HG02798 (cell line): ENCODE results near the gene RHEX.

ENCODE experiments used
- ATAC-seq: cut with Tn5 transposase; IDR thresholded peaks from one replicate; pipeline ENCODE4 v1.9.1; 2021; ENCODE audit warnings: mild to moderate bottlenecking; ENCODE audit not compliant: unreplicated experiment, poor library complexity

The RHEX gene

DNA sequence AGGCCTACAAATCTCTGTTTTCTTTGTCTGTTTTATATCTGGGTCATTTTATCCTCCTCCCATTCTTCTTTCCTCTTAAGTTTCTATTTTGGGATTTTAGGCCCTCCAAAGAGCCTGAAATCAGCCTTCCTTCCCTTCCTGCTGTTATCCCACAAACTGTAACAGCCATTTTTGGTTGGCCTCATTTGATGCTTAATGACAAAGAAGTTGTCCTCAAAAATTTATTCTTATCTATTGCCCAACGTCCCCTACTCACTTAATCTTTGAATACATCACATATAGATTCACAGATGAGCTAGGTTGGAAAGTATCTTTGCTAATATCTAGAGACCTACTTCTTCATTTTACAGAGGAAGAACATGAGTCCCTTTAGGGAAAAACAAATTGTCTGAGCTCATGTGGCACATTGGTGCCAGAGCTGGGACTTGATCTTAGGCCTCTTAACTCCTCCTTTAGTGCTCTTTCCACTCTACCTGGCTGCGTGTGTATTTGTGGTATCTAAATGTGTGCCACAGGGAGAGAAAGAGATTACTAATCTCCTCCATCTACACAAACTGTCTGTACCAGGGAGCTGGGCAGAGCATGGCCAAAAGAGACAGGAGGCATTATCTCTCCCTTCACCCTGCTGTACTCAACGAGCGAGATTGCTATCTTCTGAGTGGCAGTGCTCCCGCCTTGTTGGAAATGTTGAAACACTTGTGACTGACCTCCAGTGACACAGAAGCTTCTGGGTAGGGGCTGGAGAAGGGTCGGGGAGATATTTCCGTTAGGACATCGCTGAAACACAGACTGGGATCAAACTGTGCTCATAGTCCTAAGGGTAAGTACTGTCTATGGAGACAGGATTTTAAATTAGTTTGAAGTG, 30.1 kb downstream of the RHEX start:
- no peak for ATAC-seq

DNA sequence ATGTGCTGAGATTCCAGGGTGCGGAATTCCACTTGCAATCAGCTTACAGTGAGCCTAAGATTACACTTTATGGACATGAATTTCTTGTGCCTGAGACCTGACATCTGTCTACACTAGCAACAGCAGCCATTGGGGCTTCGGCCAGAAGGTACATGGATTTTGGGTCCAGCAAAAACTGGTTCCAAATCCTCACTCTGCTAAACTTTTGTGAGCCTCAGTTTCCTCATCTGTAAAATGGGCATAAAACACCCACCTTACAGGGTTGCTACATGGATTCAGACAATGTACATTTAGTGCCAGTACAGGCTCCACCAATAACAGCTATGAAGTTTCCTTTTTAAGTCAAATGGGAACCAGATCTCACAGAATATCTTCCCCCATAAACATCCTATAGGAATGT, 30.8 kb downstream of the RHEX start:
- no peak for ATAC-seq

DNA sequence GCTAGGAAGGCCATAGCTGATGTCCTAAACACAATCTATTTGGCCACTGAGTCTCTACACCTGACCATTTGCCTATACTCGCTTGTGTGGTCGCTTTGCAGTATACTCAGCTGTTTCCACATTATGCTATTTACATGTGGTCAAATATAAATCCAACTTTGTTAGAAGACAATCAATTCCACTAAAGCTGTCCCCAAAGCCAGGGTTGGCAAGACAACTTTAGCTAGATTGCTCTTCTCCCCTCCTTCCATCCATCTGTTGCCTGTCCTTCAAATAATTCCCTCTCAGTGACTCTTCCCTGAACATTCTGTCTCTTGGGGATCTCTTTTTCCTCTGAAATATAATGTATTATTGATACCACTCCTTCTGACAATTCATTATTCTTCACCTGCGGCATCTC, 34.1 kb downstream of the RHEX start:
- ATAC-seq, result no peak

DNA sequence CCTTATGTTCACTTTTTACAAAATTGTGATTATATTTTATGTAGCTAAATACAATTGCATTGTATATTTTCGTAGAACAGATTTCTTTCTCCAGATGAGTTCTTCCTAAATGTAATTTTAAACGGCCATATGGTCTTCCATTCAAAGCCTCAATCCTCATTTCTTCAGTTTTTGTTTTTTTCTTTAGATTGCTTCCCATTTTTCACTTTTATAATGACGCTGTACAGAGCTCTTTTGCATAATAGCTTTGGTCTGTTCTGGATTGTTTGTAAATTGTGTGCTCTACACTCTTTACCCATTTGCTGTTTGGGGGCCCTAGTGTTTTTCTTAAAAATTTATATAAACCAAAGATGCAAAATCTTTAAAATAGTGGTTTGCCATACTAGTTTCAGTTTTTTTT, 36.4 kb downstream of the RHEX start:
- no peak for ATAC-seq

DNA sequence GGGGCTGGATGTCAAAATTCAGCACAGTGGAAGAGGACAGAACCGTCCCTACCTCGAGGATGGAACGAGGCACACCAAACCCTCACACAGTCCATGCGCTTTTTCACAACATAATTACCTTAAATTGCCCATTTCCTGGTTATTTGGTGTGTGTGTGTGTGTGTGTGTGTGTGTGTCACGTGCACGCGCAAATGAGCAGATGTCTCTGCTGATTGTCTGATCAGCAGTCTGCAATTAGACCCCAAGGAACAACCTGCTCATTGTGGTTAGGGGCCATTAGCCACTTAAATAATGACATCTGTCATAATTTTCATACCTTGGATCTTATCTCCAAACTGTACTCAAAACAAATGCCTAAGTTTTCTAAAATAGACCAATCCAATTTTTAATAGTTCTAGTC, 41.1 kb downstream of the RHEX start:
- ATAC-seq, result no peak

DNA sequence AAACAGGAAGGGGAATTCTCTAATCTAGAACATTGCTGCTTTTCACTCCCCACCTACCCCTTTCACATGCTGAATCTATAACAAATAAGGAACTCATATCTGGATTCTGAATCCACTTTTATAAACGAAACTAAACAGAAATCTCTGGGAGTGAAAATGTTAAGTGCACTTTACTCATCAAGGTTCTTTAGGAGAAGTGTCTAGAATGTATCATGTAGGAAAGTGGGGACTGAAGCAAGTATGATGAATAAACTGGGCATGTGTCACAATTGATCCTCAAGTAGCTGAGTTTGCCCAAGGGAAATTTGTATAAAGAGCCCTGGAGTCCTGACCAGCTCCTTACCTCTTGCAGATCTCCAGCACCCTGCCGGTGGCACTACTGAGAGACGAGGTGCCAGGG, 44.4 kb downstream of the RHEX start:
- no peak for ATAC-seq

DNA sequence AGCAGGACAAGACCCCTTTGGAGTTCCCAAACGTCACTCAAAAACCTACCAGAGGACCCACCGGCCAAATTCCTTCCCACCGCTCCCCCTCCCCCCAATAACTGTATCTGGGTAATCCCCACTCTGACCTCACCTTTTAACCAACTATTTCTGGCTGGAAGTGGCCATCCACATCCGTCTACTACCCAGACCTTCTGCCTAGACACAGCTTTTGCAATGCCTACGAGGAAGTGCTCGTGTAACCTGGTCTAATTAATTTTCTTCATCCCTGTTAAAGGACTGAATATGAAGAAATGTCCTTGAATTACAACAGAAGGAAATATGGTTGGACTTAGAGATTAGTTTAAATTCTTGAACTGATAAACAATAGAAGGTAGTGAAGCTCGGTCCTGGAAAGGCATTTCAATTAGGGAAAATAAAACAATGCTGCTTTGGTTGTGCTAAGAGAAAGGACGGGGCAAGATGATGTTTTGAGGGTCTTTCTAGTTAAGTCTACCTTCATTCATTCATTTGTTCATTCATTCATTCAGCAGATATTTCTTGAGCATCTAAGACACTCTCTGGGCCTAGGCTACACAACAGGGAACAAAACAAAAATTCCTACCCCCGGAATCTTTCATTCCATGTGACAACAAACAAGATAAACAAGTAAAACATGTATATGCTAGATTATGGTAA, 45.4 kb downstream of the RHEX start:
- ATAC-seq, result no peak

DNA sequence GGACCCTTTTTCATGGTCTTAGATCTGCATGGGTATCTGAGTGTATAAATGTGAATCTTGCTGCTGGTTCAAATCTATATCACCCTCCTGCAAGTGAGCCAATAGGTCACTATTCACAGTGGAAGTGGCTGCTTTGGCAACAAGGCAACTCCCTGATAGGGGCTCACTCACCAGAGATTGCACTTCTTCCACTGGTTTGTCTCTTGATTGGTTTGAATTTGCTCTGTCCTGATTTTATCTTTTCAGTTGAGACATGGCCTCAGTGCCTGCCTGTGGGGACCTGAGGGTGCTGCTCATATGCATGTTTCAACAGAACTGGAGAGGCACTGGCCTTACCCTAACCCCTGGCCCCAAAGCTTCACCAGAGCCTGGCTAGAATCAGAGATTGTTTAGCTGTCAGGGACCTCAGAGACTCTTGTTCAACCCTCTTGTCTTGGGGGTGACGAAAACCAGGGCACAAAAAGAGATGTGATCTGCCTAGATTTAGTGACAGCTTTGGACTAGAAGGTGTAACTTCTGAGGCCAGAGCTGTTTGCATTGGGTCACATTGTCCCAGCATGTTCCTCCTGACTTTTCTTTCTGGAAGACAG, 47.3 kb downstream of the RHEX start:
- ATAC-seq, result no peak

DNA sequence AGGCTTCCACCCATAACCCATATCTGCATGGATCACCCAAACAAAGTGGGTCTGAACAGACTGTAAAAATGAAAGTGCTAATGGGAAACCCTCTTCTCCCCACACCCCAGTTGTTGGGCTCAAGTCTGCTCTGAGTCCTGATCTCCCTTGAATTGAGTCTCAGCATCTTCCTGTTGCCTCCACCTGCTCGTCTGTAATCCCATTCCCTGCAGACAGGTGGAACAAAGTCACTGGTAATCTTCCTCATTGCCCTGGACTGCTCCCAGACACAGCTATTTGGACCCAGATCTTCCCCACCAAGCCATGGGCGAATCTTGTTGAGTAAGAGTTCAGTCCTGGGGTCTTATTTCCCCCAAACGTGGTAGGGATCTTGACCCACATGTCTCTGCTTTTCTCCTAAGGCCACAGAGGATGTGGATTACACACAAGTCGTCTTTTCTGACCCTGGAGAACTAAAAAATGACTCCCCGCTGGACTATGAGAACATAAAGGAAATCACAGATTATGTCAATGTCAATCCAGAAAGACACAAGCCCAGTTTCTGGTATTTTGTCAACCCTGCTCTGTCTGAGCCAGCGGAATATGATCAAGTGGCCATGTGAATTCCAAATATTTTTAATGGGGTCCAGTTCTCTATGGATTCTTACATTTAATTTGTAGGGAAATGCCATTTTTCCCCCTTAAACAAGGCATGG, 48.5 kb downstream of the RHEX start:
- ATAC-seq, result no peak

DNA sequence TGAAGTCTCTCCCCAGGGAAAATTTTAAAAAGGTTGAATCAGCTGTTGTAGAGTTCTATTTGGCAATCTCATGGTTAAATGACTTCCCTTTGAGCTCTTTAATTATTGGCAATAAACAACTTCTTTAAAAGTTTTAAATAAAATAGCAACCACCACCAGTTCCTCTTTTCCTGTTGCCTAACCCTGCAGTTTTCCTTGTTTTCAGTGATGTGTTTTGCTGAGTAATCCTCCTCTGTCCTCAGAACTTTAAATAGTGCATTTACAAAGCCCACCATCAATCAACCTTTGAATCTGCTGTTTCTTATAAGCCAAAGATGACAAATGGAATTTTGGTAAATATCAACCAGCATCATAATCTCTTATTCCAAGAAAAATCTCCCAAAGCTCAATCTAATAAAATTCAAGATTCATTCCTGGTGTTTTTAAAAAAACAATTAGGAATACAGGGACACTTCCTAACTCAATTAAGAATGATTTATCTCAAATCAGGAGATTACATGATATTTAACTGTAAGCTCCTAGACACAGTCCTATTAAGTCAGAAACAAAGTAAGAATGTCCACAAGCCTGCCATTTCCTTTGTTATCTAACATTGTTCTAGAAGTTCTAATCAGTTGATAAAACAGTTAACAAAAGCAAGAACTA, 49.4 kb downstream of the RHEX start:
- ATAC-seq, result no peak

DNA sequence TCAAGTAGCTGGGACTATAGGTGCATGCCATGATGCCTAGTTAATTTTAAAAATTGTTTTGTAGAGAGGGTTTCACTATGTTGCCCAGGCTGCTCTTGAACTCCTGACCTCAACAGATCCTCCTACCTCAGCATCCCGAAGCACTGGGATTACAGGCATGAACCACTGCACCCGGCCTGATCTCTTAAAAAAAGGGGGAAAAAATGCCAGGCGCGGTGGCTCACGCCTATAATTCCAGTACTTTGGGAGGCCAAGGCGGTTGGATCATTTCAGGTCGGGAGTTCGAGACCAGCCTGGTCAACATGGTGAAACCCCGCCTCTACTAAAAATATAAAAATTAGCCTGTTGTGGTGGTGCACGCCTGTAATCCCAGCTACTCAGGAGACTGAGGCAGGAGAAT, 51.0 kb downstream of the RHEX start:
- ATAC-seq, result no peak

DNA sequence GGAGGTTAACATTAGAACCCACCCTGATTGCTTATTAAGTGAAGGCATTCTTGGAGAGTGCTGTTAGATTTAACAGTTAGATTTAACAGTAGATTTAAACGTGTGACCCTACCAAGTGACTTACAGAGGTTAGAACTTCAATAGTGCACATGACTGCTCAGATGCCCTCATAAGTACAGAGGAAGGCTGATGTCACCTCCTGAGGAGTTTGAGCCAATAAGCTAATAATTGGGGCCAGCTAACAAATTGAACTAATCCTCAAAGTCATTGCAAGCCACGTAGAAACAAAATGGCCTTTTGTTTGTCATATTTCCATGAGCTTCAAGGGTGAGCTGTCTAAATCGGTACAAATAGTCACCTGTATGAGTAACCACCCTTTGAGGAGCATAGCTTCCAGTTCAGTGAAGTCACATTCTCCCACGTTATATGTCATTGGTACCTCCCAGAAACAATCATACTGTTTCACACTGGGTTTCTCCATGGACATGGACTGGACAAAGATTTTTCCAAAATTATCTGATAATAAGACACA, 52.6 kb downstream of the RHEX start:
- ATAC-seq, result no peak

DNA sequence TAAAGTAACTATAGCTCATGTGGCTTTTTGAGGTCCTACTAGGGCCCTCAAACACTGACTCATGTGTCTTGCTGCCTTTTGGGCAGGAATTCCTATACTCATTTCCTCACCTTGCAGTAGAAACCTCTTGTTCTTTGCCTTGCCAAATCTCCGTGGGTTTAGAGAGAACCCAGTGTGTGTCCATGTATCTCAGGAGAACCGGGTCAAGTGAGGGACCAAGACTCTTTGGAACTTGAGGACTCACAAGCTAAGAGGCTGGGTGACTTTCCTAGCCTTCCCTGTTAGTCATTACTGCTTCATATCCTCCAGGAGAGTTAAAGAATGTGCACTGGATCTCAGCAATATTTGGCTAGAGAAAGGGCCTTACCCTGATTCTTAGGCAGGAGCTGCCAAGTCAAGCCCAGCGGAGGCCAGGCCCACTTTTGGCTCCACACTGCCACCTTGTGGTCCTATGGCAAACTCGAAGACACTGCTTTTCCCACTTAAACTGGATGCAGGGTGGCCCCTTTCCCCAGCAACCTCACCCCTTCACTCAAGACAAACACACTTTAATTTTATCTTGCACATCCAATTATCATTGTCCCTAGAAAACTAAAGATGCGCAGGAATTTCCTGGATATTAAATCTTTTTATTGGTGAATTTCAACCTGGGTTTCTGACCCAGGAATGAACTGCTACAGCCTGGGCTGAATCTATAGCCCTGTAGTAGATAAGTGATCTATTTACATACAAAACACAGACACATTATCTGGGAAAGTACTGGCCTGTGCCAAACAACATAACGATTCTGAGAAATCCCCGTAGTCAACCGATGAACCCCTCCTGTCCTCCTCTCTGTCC, 53.6 kb downstream of the RHEX start:
- peak; percentile 80 for ATAC-seq

DNA sequence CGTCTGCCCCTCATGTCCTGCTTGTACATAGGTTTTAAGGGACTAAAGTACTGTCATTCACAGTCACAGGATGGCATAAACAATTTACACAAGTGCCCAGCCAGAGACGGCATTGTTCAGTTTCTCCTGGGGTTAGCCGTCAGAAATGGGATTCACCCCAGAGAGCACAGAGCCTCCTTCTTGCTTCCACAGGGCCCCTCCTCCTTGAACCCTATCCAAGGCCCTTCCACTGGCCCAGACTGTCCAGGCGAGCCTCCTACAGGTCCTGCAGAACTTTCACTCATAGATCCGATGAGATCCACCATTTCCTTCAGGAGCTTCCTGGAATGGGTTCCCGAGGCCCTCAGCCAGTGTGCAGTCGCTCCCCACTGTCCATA, 54.2 kb downstream of the RHEX start:
- ATAC-seq, result no peak

DNA sequence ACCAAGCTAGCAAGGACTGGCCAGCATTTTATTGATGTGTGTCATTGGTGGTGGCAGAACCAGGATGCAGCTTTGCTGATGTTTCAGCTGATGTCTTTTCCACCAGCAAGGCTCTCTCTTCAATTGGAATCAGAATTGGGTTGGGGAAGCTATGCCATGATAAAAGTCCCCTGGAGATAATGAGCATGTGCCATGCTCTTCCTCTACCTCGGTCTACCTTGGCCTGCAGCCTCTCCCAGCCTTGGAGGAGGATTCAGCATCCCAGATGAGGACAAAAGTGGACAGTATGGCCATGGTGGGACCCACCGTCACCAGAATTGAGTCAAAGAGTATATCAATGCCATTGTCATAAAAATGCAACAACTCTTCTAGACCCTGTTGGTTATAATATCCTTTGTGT, 55.7 kb downstream of the RHEX start:
- no peak for ATAC-seq

DNA sequence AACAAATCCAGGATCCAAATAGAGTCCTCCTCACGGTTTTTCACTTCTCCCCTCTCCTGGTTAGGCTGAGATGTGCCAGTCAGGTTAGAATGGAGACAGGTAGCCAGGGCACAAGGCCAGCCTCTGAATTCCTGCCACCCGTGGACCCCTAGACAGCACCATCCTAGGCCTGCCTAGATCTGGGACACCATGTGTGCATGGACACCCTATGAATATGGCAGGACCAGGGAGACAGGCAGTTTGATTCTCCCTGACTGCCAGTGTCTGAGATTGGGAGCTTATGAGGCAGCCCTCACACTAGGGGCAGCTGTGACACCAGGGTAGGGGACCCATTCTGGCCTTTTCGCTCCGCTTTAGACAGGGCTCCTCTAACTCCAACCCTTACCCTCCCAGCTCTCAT, 56.7 kb downstream of the RHEX start:
- ATAC-seq, result no peak

DNA sequence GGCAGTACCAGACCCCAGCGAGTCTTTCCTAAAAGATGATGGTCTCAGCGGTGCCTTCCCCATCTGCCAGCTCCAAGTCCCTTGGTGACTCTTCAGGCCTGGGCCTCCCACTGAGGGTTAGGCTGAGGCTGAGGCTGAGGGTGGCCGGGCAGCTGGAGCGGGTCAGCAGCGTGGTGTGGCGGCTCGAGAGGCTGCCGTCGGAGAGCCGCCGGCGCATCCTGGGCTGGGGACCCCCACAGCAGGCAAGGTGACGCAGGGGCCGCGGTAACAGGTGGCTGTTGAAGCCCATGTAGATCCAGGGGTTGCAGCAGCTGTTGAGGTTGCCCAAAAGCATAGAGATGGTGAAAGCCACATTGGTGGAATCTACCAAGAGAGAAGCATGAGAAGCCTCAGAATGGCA, 57.2 kb downstream of the RHEX start:
- ATAC-seq, result no peak

DNA sequence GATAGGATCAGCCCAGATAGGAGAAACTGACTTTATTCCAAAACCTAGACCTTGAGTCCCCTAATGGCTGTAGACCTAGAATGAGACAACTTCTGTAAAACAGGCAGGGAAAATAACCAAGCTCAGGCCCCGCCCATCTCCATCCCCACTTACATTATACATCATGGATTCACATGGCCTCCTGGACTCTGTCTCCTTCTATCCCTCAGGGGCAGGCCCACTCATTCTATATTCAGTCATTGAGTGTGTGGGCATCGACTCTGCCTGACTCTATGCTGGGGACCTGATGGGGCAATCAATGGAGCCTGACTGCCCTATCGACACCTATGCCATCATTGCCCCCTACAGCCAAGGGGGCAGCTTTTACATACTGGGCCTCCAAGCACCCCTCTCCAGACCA, 57.8 kb downstream of the RHEX start:
- ATAC-seq, result no peak

DNA sequence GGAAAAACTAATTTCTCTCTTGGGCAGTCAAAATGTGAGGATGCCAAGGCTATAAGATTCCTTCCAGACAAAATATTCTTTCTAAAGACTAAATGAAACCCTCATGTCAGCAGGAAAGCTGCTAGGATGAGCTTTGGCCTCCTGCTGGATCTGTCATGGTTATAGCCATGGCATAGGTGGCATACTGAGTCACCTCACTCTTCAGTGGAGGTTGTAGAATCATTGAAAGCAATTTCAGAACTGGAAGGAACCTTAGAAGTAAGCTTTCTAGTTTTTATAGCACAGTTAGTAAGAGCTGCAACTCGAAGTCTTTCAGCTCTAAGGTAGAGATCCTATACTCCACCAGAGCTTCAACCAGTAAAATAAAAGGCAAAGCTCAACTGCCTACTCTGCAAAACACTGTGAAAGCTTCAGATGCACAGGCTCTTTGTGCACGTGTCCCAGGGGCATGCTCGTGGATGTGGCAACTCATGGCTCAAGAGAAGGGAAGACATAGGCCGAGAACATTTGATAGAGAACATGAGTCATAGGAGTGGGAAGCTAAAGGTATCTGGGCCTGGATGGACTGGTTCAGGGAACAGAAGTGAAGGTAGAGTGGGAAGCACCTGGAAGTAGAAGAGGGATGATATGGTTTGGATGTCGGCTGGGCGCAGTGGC, 58.4 kb downstream of the RHEX start:
- no peak for ATAC-seq
